ENCODE measurements around the gene SLC37A1.

SLC37A1 gene

GRCh38 chr21:42507418-42507817, 6.2 kb upstream of the SLC37A1 start:
- no peak for DNase-seq (ENCODE audit: low spot score)

- no peak for DNase-seq (ENCODE audit: low spot score)
Measured at GRCh38 chr21:42508371-42508770, 5.3 kb upstream of the SLC37A1 start.

GRCh38 chr21:42509244-42509643, 4.4 kb upstream of the SLC37A1 start:
- no peak for DNase-seq (ENCODE audit: low spot score)

- DNase-seq (ENCODE audit: low spot score), result no peak
Measured at GRCh38 chr21:42512346-42513034, 1.2 kb upstream of the SLC37A1 start.

- DNase-seq (ENCODE audit: low spot score), result peak; percentile 70
Measured at GRCh38 chr21:42513985-42514882, 582 bp downstream of the SLC37A1 start.

GRCh38 chr21:42514883-42515228, 1.2 kb downstream of the SLC37A1 start:
- DNase-seq (ENCODE audit: low spot score), result no peak

GRCh38 chr21:42515708-42516502, 2.3 kb downstream of the SLC37A1 start:
- peak; percentile 59 for DNase-seq (ENCODE audit: low spot score)

- no peak for DNase-seq (ENCODE audit: low spot score)
Measured at GRCh38 chr21:42518215-42518614, 4.6 kb downstream of the SLC37A1 start.

GRCh38 chr21:42518626-42519025, 5.0 kb downstream of the SLC37A1 start:
- no peak for DNase-seq (ENCODE audit: low spot score)

- no peak for DNase-seq (ENCODE audit: low spot score)
Measured at GRCh38 chr21:42520628-42521253, 7.1 kb downstream of the SLC37A1 start.

GRCh38 chr21:42521384-42521783, 7.7 kb downstream of the SLC37A1 start:
- no peak for DNase-seq (ENCODE audit: low spot score)

GRCh38 chr21:42521805-42522204, 8.2 kb downstream of the SLC37A1 start:
- DNase-seq (ENCODE audit: low spot score), result no peak

GRCh38 chr21:42522271-42522670, 8.6 kb downstream of the SLC37A1 start:
- no peak for DNase-seq (ENCODE audit: low spot score)

- no peak for DNase-seq (ENCODE audit: low spot score)
Measured at GRCh38 chr21:42522771-42523170, 9.1 kb downstream of the SLC37A1 start.

GRCh38 chr21:42523211-42523610, 9.6 kb downstream of the SLC37A1 start:
- DNase-seq (ENCODE audit: low spot score), result no peak

- DNase-seq (ENCODE audit: low spot score), result no peak
Measured at GRCh38 chr21:42523941-42524340, 10.3 kb downstream of the SLC37A1 start.

GRCh38 chr21:42524341-42525028, 10.8 kb downstream of the SLC37A1 start:
- DNase-seq (ENCODE audit: low spot score), result peak; percentile 55

- DNase-seq (ENCODE audit: low spot score), result peak; percentile 42
Measured at GRCh38 chr21:42525029-42525581, 11.5 kb downstream of the SLC37A1 start.

- no peak for DNase-seq (ENCODE audit: low spot score)
Measured at GRCh38 chr21:42525676-42526378, 12.2 kb downstream of the SLC37A1 start.

GRCh38 chr21:42526379-42526727, 12.7 kb downstream of the SLC37A1 start:
- no peak for DNase-seq (ENCODE audit: low spot score)

GRCh38 chr21:42527127-42527488, 13.5 kb downstream of the SLC37A1 start:
- DNase-seq (ENCODE audit: low spot score), result no peak
